H1 (cell line): ENCODE measurements around the gene SGMS1. TPM values are rescaled to one million over a fixed set of nuclear protein-coding genes. Genes with fewer than 3 reads are reported as not detected.

Source experiments
- CTCF ChIA-PET: fragments of 300-600 bp; sonication (Branson Sonifier 250); formaldehyde crosslinking; loops from one replicate; lab custom pipeline; 2021; ENCODE audit not compliant: partially characterized antibody; lab: Charles Lee
- POLR2A ChIA-PET: fragments of 300-600 bp; sonication (Branson Sonifier 250); formaldehyde crosslinking; loops from one replicate; lab custom pipeline; 2021; ENCODE audit warnings: inconsistent platforms; ENCODE audit not compliant: partially characterized antibody; lab: Charles Lee
- DNase-seq, 2 experiments: peaks; one replicate each; pipeline versions ENCODE4 v3.0.0 to v3.0.0-alpha.2; 2010 to 2022; ENCODE audit warnings: low spot score in 2 of 2, low read depth in 1 of 2, mixed read lengths in 1 of 2
- FAIRE-seq: peaks from 2 replicates; lab custom pipeline; 2011; peaks lifted over from hg19 to GRCh38; lab: Jason Lieb, UNC
- H2AFZ ChIP-seq: 2 replicates; pipeline ENCODE4 v1.8.1; 2012; ENCODE audit warnings: low read length, inconsistent platforms
- H2AK5ac ChIP-seq: 2 replicates; pipeline ENCODE4 v1.6.1; 2013; ENCODE audit warnings: low read depth, low read length
- H2BK120ac ChIP-seq: replicated peaks from 2 replicates; pipeline ENCODE3; 2013; ENCODE audit warnings: low read depth, low read length, inconsistent platforms
- H2BK12ac ChIP-seq: 2 replicates; pipeline ENCODE4 v1.6.1; 2013; ENCODE audit warnings: low read depth, low read length
- H2BK15ac ChIP-seq: 2 replicates; pipeline ENCODE4 v1.6.1; 2013; ENCODE audit warnings: low read length
- H2BK20ac ChIP-seq: 2 replicates; pipeline ENCODE4 v1.6.1; 2013; ENCODE audit warnings: low read length
- H2BK5ac ChIP-seq: 2 replicates; pipeline ENCODE4 v1.6.1; 2013; ENCODE audit warnings: low read depth, low read length
- H3K14ac ChIP-seq: 2 replicates; pipeline ENCODE4 v1.6.1; 2013; ENCODE audit warnings: inconsistent platforms; ENCODE audit not compliant: insufficient read length
- H3K18ac ChIP-seq: 2 replicates; pipeline ENCODE4 v1.6.1; 2013; ENCODE audit warnings: low read length; ENCODE audit errors: extremely low read depth
- H3K23ac ChIP-seq: 2 replicates; pipeline ENCODE4 v1.6.1; 2013; ENCODE audit warnings: inconsistent platforms; ENCODE audit not compliant: insufficient read length
- H3K23me2 ChIP-seq: 2 replicates; pipeline ENCODE4 v1.6.1; 2013; ENCODE audit warnings: low read depth, low read length
- H3K27ac ChIP-seq: 2 replicates; pipeline ENCODE4 v1.6.1; 2011; ENCODE audit warnings: low read depth, low read length, inconsistent platforms
- H3K27me3 ChIP-seq, 4 experiments: replicated peaks in 1 of 4; 1 replicate in 1 of 4; 2 replicates in 3 of 4; pipeline versions ENCODE4 v1.6.1 to v1.8.1; 2011 to 2013; ENCODE audit warnings: low read length in 3 of 4, mild to moderate bottlenecking in 3 of 4, inconsistent platforms in 2 of 4, mixed read lengths in 2 of 4, moderate library complexity in 1 of 4; ENCODE audit not compliant: control insufficient read depth in 3 of 4, insufficient read depth in 3 of 4; ENCODE audit errors: extremely low read depth in 1 of 4
- H3K36me3 ChIP-seq, 4 experiments: 2 replicates each; pipeline versions ENCODE4 v1.6.1 to v1.8.1; 2011 to 2013; ENCODE audit warnings: mild to moderate bottlenecking in 4 of 4, low read length in 3 of 4, moderate library complexity in 2 of 4, control low read depth in 1 of 4, inconsistent platforms in 1 of 4; ENCODE audit not compliant: insufficient read depth in 4 of 4, control insufficient read depth in 2 of 4
- H3K4ac ChIP-seq: replicated peaks from 2 replicates; pipeline ENCODE3; 2013; ENCODE audit warnings: low read length, low read depth, mixed read lengths, inconsistent platforms; ENCODE audit not compliant: insufficient read length
- H3K4me1 ChIP-seq, 4 experiments: replicated peaks in 1 of 4; 1 replicate in 1 of 4; 2 replicates in 3 of 4; pipeline versions ENCODE4 v1.6.1 to v1.8.1; 2011 to 2013; ENCODE audit warnings: low read length in 3 of 4, inconsistent platforms in 2 of 4, mixed read lengths in 1 of 4; ENCODE audit not compliant: insufficient read depth in 4 of 4, control insufficient read depth in 3 of 4
- H3K4me2 ChIP-seq, 2 experiments: 2 replicates each; pipeline versions ENCODE4 v1.6.1 to v1.8.1; 2011 to 2013; ENCODE audit warnings: low read depth in 2 of 2, low read length in 2 of 2, control low read depth in 1 of 2, inconsistent platforms in 1 of 2, mild to moderate bottlenecking in 1 of 2; ENCODE audit not compliant: insufficient read depth in 1 of 2
- H3K4me3 ChIP-seq, 4 experiments: fragments of 200-600, 300-600 bp in 1 of 4; sonication (generic), shearing (Covaris generic), sonication (Bioruptor Twin) in 1 of 4; 2 replicates each; pipeline versions ENCODE4 v1.5.1 to v1.8.1; 2011 to 2016; ENCODE audit warnings: low read length in 4 of 4, low read depth in 3 of 4, control low read depth in 2 of 4, inconsistent platforms in 2 of 4, mild to moderate bottlenecking in 2 of 4, mixed read lengths in 1 of 4, moderate library complexity in 1 of 4; ENCODE audit not compliant: insufficient read depth in 2 of 4; ENCODE audit errors: extremely low read depth in 1 of 4
- H3K56ac ChIP-seq: replicated peaks from 2 replicates; pipeline ENCODE3; 2013; ENCODE audit warnings: low read depth, mild to moderate bottlenecking, mixed read lengths, low read length, inconsistent platforms; ENCODE audit not compliant: insufficient read length
- H3K79me1 ChIP-seq: 2 replicates; pipeline ENCODE4 v1.6.1; 2013; ENCODE audit warnings: low read depth, low read length, control low read depth
- H3K79me2 ChIP-seq, 2 experiments: 2 replicates each; pipeline versions ENCODE4 v1.6.1 to v1.8.1; 2012 to 2013; ENCODE audit warnings: low read length in 2 of 2, mild to moderate bottlenecking in 2 of 2, inconsistent platforms in 1 of 2; ENCODE audit not compliant: insufficient read depth in 2 of 2, control insufficient read depth in 1 of 2
- H3K9ac ChIP-seq, 4 experiments: replicated peaks in 1 of 4; 1 replicate in 1 of 4; 2 replicates in 3 of 4; pipeline versions ENCODE4 v1.6.1 to v1.8.1; 2011 to 2013; ENCODE audit warnings: low read depth in 3 of 4, low read length in 3 of 4, control low read depth in 2 of 4, mild to moderate bottlenecking in 2 of 4, moderate library complexity in 2 of 4, inconsistent platforms in 1 of 4; ENCODE audit errors: extremely low read depth in 1 of 4
- H3K9me3 ChIP-seq, 2 experiments: 2 replicates each; pipeline versions ENCODE4 v1.6.1 to v1.8.1; 2012 to 2013; ENCODE audit warnings: mild to moderate bottlenecking in 2 of 2, moderate library complexity in 2 of 2, control low read depth in 1 of 2, inconsistent platforms in 1 of 2, low read depth in 1 of 2, low read length in 1 of 2, mixed read lengths in 1 of 2; ENCODE audit not compliant: insufficient read depth in 2 of 2
- H4K20me1 ChIP-seq, 2 experiments: replicated peaks in 1 of 2; 2 replicates each; pipeline versions ENCODE3 to v1.8.1; 2011 to 2013; ENCODE audit warnings: inconsistent platforms in 2 of 2, low read length in 2 of 2, mild to moderate bottlenecking in 1 of 2; ENCODE audit not compliant: insufficient read depth in 2 of 2, control insufficient read depth in 1 of 2
- H4K5ac ChIP-seq: 2 replicates; pipeline ENCODE4 v1.6.1; 2013; ENCODE audit warnings: low read length, low read depth, mixed read lengths, inconsistent platforms; ENCODE audit not compliant: insufficient read length
- H4K8ac ChIP-seq: 2 replicates; pipeline ENCODE4 v1.8.0; 2013; ENCODE audit warnings: mild to moderate bottlenecking, moderate library complexity, low read length, inconsistent platforms; ENCODE audit not compliant: insufficient read depth; ENCODE audit errors: extremely low read depth
- H4K91ac ChIP-seq: replicated peaks from 2 replicates; pipeline ENCODE3; 2013; ENCODE audit warnings: low read length, mixed read lengths, inconsistent platforms; ENCODE audit not compliant: insufficient read length
- E2F6 ChIP-seq: IDR thresholded peaks from 2 replicates; pipeline ENCODE4 v1.6.1; 2012; ENCODE audit warnings: inconsistent platforms
- NRF1 ChIP-seq: IDR thresholded peaks from 2 replicates; pipeline ENCODE4 v1.6.1; 2011; ENCODE audit warnings: mild to moderate bottlenecking, low read depth, low read length, improper control_type of control experiment
- PHF8 ChIP-seq: fragments of 200-600 bp; sonication (generic); conservative IDR thresholded peaks from 2 replicates; pipeline ENCODE4 v1.7.1; 2012; ENCODE audit warnings: low read depth, mild to moderate bottlenecking, inconsistent platforms, low read length, moderate library complexity
- RAD21 ChIP-seq, 2 experiments: IDR thresholded peaks in 1 of 2; conservative IDR thresholded peaks in 1 of 2; 2 replicates each; pipeline ENCODE4 v1.6.1; 2011; ENCODE audit warnings: low read depth in 2 of 2, low read length in 2 of 2, improper control_type of control experiment in 1 of 2, inconsistent platforms in 1 of 2, mild to moderate bottlenecking in 1 of 2, moderate library complexity in 1 of 2
- WGBS, 2 experiments: shearing (Covaris generic) in 1 of 2; methylation state at CpG; one replicate each; pipeline versions ENCODE4 v1.1.6 to v1.1.7; 2013 to 2015; ENCODE audit warnings: low lambda C conversion rate in 2 of 2, mixed read lengths in 2 of 2, inconsistent platforms in 1 of 2, low coverage in 1 of 2, missing lambda C conversion rate in 1 of 2; ENCODE audit not compliant: insufficient replicate concordance in 2 of 2, insufficient coverage in 1 of 2, insufficient read length in 1 of 2; ENCODE audit errors: extremely low coverage in 1 of 2, missing lambda C conversion rate in 1 of 2; 5-methylcytosine and 5-hydroxymethylcytosine counted together
- polyA plus RNA-seq, 7 experiments: library from polyadenylated mRNA; depleted of rRNA in 3 of 7; stranded (reverse) in 5 of 7; unstranded in 2 of 7; fragments of >200 nt in 5 of 7; fragments of 200-250 nt in 2 of 7; gene quantifications; 1 replicate in 5 of 7; 2 replicates in 1 of 7; 4 replicates in 1 of 7; pipeline versions ENCODE4 v1.2.1 to v1.2.3, GENCODE V29; 2011 to 2013; ENCODE audit warnings: missing spikeins in 2 of 7, mixed read lengths in 2 of 7
- total RNA-seq: library from RNA; stranded (reverse); fragmentation: NEBNext Ultra II Directional; extraction: Animal tissue kit (Norgen Biotek cat#: 25700); gene quantifications from 2 replicates; pipeline ENCODE4 v1.2.1, GENCODE V29; 2021

SGMS1 gene
- total and polyA plus RNA-seq, 2 of the 8 experiments (the other 6 are each of a cell fraction or from before 2014, with no cell fraction given) = 6.0 to 15.6 TPM

DNA sequence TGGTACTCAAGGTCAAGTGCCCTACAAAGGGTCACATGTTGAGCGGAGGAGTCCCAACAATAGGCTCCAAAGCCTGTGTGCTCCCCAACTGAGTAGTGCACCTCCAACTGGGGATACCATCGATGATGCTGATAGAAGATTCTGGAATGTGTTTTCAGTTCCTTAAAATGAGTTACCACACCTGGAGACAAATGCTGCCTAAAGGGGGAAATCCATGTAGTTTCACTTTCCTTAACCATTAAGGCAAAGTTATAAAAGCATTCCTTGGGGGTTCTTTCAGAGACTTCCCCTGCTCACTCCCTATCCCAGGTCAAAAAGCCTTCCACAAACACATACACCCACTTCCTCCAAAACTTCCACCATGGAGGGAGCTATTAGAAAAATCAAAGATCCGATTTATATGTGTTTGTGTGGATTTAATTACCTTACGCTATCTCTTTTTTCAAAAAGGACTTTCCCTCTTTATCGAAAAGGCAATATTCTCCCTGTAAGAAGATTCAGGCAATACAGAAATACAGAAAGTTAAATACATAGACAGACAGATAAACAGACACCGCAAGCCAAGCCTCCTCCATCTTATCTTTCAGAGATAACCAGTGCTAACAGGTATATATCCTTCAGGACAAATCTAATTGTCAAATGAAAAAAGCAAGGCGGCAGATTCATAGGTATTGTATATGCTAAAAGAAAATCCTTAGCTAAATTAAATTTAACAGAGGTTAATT lies 236.6 kb downstream of the SGMS1 start:
- Histone ChIP-seq H3K56ac (no peak overlapping the region), H2AK5ac (no peak overlapping the region), H3K79me2 (peaks cover 0 to 3% of the 10 kb centered on the region in 2 experiments; a peak in 1 of 4 replicates), H4K8ac (no peak overlapping the region), H2BK15ac (no peak overlapping the region), H3K79me1 (no peaks in the 10 kb centered on the region; the same call in 1 of the 2 replicates), H3K9me3 (no peaks in the 10 kb centered on the region), H2AFZ (no peak overlapping the region), H4K91ac (no peak overlapping the region), H3K4ac (no peak overlapping the region), H3K23me2 (no peaks in the 10 kb centered on the region; the same call in 1 of the 2 replicates), H3K4me3 (no peak overlapping the region), H3K36me3 (no peaks in the 10 kb centered on the region), H2BK5ac (no peak overlapping the region), H4K20me1 (no peaks in the 10 kb centered on the region), H4K5ac (no peak overlapping the region), H3K18ac (no peak overlapping the region), H3K4me2 (no peak overlapping the region), H3K14ac (no peak overlapping the region), H2BK20ac (no peak overlapping the region), H3K4me1 (peaks cover 0 to 6% (median 3%) of the 10 kb centered on the region in 4 experiments; a peak in 6 of 7 replicates), H2BK120ac (no peak overlapping the region), H3K23ac (no peak overlapping the region), H3K9ac (no peak overlapping the region), H2BK12ac (no peak overlapping the region), H3K27me3 (no peaks in the 10 kb centered on the region), H3K27ac (no peak overlapping the region)
- WGBS, 2 experiments = 95% methylated on average over 7 of the region's 7 CpGs; no CpG with 5 or more reads in 1 of the 2 experiments
- FAIRE-seq (no peak), DNase-seq (no peak)
- CTCF ChIA-PET = interaction anchor here (0.7 to 2.4 kb wide), 4 partner anchors 10 to 33 kb away, joined by 3 to 8 read pairs (median 4); no protein-coding TSS in a partner anchor
- POLR2A ChIA-PET = interaction anchor here (1.7 kb wide), 1 partner anchor 20 kb away, joined by 3 read pairs; no protein-coding TSS in a partner anchor
- TF ChIP-seq RAD21 (IDR thresholded peaks at IDR 0.05 in 1 of 2, conservative IDR thresholded peaks at IDR 0.05 in 1 of 2; ENCODE audit: low read depth in 2 of 2, low read length in 2 of 2) = no peak
- no peak for TF ChIP-seq NRF1
- TF ChIP-seq E2F6 = no peak
- no peak for TF ChIP-seq PHF8
